GM18526 (cell line): Measurements from ENCODE around the gene CLMP.

Source experiments
- POLR2A ChIP-seq: IDR thresholded peaks from 3 replicates; pipeline ENCODE4 v1.6.1; 2011; ENCODE audit not compliant: insufficient read length; ENCODE audit errors: extremely low read depth

CLMP gene

GRCh38 chr11:123203934-123204333 is 8.9 kb upstream of the CLMP start:
- no peak for TF ChIP-seq POLR2A

GRCh38 chr11:123203471-123203870 is 8.4 kb upstream of the CLMP start:
- TF ChIP-seq POLR2A = no peak

- no peak for TF ChIP-seq POLR2A
Observed at GRCh38 chr11:123202155-123203151, 7.4 kb upstream of the CLMP start.

GRCh38 chr11:123200264-123200663 is 5.2 kb upstream of the CLMP start:
- no peak for TF ChIP-seq POLR2A

- TF ChIP-seq POLR2A = no peak
Observed at GRCh38 chr11:123197711-123198110, 2.7 kb upstream of the CLMP start.

- no peak for TF ChIP-seq POLR2A
Observed at GRCh38 chr11:123196060-123196714, 1.1 kb upstream of the CLMP start.

- no peak for TF ChIP-seq POLR2A
Observed at GRCh38 chr11:123194337-123195187, 486 bp downstream of the CLMP start.

GRCh38 chr11:123193742-123194141 is 1.3 kb downstream of the CLMP start:
- TF ChIP-seq POLR2A = no peak

GRCh38 chr11:123191939-123192338 is 3.1 kb downstream of the CLMP start:
- TF ChIP-seq POLR2A = no peak

- TF ChIP-seq POLR2A = no peak
Observed at GRCh38 chr11:123190518-123190917, 4.5 kb downstream of the CLMP start.

- TF ChIP-seq POLR2A = no peak
Observed at GRCh38 chr11:123188508-123189165, 6.4 kb downstream of the CLMP start.

- TF ChIP-seq POLR2A = no peak
Observed at GRCh38 chr11:123187665-123188507, 7.2 kb downstream of the CLMP start.

- TF ChIP-seq POLR2A = no peak
Observed at GRCh38 chr11:123187248-123187647, 7.8 kb downstream of the CLMP start.

GRCh38 chr11:123186286-123186685 is 8.8 kb downstream of the CLMP start:
- no peak for TF ChIP-seq POLR2A
